NCI-H146 (cell line): ENCODE results near the gene SNAPC3.

Experiments
- DNase-seq: peaks from one replicate; lab custom pipeline; 2025; lab: John Stamatoyannopoulos, UW

Gene SNAPC3

DNA sequence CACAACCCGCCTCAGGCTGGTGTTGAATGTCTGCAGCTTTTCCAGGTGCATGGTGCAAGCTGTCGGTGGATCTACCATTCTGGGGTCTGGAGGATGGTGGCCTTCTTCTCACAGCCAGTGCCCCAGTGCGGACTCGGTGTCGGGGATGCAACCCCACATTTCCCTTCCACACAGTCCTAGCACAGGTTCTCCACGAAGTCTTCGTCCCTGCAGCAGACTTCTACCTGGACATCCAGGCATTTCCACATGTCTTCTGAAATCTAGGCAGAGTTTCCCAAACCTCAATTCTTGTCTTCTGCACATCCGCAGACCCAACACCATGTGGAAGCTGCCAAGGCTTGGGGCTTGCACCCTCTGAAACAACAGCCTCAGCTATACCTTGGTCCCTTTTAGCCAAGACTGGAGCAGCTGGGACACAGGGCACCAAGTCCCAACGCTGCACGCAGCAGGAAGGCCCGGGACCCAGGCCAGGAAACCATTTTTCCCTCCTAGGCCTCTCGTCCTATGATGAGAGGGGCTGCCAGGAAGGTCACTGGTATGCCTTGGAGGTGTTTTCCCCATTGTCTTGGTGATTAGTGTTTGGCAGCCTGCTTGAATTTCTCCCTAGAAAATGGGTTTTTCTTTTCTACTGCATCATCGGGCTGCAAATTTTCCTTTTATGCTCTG is 69.9 kb downstream of the SNAPC3 start:
- DNase-seq, result no peak

DNA sequence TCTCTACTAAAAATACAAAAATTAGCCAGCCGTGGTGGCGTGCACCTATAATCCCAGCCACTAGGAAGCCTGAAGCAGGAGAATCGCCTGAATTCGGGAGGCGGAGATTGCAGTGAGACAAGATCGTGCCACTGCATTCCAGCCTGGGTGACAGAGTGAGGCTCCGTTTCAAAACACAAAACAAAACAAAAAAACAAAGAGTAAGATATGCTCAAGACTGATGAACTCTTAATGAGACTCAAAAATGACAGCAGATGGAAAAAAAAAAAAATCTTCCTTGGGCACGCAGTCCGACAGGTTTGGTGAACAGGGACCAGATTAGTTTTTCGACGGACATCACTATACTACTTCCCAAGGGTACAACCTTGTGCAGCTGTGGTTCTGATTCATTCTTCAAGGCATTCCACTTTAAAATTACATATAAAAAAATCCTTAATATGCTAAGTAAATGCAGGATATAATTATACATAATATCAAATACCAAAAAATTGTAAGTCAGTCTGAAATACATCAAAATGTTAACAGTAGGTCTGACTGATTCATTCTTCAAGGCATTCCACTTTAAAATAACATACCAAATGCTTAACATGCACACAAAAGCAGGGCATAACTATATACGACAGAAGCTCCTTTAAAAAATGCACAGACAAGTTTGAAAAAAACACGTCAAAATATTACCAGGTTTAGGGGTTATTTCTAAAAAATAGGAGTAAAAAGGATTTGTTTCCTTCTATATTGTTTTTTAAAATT is 75.7 kb downstream of the SNAPC3 start:
- no peak for DNase-seq

DNA sequence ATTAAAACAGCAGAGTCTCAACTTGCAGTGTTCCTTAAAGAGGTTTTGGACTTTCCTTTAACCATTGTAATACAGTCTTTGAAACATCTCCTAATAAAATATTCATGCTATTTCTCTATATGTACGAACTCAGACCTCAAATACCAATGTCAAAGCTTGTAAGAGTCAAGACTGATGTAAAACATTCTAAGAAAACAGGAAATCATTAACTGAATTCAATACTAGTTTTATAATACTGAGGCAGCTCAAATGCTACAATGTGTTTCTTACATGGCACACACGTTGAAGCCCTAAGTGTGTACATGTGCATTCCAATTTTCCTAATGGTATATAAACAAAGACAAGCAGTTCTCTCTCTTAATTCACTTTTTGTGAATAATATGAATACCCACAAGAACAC is 76.5 kb downstream of the SNAPC3 start:
- DNase-seq, result no peak

DNA sequence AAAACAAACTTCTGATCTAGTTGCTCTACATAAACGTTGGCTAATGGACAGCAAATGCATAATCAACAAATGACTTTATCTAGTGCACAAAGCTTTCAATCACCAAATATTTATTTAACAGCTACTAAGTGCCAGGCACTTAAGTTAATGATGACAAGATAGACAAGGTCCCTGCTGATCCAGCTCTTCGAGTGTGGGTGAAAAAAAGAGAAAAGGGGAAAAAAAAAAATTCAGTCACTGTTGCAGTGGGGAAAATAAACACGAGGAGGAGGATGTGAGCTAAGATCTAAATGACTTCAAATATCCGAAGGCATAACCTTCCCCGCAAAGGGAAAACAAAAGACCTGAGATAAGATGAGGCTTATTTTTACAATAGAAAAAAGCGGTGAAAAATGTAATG is 78.5 kb downstream of the SNAPC3 start:
- DNase-seq, result peak; percentile 94

DNA sequence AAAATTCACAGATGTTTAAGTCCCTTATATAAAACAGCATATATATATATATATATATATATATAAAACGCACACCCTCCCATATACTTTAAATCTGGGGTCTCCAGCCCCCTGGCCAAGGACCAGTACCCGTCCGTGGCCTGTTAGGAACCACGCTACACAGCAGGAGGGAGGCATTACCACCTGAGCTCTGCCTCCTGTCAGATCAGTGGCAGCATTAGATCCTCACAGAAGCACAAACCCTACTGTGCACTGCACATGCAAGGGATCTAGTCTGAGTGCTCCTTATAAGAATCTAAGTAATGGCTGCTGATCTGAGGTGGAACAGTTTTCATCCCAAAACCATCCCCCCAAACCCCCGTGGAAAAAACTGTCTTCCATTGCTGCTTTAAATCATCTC is 79.1 kb downstream of the SNAPC3 start:
- DNase-seq, result no peak

DNA sequence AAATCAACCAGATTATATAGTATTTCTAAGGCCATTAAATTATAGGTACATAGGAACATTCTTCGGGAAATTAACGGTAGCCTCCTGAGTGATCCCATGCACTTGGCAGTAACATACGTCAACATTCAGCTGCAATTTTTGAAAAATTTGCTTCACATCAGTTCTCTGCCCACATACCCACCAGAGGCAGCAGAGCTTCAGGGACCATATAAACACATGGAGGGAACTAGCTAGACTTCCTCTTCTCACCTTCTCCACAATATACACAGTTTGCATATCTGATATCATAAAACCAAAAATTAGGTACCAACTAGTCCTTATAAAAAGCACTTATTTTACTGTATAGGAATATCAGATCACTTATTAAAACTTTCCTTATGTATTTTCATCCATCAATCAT is 83.2 kb downstream of the SNAPC3 start:
- no peak for DNase-seq

DNA sequence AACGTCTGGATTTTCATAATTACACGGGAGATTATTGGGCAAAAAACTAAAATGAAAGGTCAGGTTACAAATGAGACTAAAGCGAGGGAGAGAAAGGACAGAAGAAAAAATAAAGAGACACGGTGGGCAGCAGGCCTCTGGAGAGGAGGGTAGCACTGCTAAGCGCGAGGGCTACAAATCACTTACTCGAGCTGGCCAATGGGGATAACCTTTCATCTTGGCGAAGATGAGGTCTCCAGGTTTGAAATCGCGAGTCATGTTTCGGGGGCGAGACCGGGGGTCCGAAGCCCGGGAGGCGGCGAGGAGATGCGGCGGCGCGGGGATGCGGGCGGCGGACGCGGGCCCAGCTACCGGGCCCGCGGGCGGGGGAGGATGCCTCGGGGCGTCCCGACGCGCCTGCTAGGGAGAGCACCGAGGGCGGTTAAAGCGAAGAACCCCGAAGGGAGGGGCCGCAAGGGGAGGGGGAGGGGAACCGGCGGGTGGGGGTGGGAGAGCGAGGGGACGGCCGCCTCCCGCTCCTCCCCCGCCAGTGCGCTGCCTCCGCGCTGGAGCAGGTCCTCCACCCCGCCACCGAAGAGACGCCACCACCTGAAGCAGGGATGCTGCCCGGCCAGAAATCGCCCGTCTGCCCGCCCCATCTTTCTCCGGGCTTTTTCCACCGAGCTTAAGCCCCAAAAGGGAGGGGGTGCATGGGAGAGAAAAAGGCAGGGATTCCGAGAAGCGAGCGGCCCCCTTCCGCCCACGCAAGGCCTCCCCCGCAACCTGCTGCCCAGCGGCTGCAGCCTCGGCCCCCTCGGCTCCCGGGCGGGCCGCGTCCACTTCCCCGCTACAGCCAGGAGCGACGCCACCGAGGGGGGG is 87.5 kb downstream of the SNAPC3 start:
- peak; percentile 85 for DNase-seq

DNA sequence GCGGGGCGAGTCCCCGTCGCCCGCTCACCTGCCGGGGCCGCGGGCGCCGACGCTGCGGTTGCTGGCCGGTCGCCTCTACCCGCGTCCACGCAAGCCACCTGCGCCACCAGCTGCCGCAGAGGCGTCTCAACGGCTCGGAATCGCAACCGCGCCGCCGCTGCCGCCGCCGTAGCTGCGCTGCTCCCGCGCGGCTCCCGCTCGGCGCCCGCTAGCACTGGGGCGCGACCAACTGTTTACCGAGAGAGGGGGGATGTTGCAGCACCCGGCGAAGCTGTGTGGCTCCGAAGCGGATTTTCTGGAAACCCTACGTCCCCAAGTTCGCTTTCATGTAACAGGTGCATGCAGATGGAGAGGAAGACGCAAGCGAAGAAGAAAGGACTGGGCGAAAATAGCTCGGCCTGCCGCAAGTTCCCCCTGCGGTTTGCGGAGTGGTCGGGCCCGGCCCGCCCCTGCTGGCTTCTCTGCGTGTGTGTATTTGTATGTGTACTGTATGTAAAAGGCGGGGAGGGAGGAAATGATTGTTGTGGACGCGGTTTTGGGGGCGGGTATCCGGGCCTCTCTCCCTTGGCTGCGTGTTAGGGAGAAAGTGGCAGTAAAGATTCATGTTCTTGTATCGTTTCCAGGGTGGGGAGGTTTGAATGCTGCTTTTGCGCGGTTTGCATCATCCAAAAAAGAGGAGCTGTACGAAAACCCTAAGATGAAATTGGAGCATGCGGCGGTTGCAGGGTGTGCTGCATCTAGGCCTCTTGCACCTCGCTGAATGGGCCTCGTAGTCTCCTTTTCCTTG is 88.3 kb downstream of the SNAPC3 start, which contains the start of gene PSIP1:
Gene PSIP1 (minus strand): TSS at position 182 of the 787 bp plus-strand sequence. CDS start 782 bp downstream, outside the sequence.
- peak; percentile 92 for DNase-seq
